Aorta (tissue), 5 donors: ENCODE data around the gene ST3GAL2. TPM values are rescaled to one million over a fixed set of nuclear protein-coding genes. Genes with fewer than 3 reads are reported as not detected.

Experiments used
- ATAC-seq: fragments of 200-7000 bp; cut with Tn5 transposase; one replicate; pipeline ENCODE4 v1.9.1; 2022; ENCODE audit warnings: moderate library complexity; ENCODE audit not compliant: low FRiP score
- DNase-seq, 2 donors: peaks; one replicate each; pipeline ENCODE4 v3.0.0-alpha.2; 2020
- H3K27ac ChIP-seq, 2 donors: one replicate each; pipeline ENCODE4 v1.5.1; 2013; ENCODE audit warnings: low read length in 2 of 2, mild to moderate bottlenecking in 2 of 2, moderate library complexity in 2 of 2, control low read depth in 1 of 2, inconsistent platforms in 1 of 2, low read depth in 1 of 2
- H3K27me3 ChIP-seq, 2 donors: one replicate each; pipeline ENCODE4 v1.6.1; 2013; ENCODE audit warnings: control low read depth in 1 of 2, low read length in 1 of 2, mild to moderate bottlenecking in 1 of 2, moderate library complexity in 1 of 2; ENCODE audit not compliant: insufficient read depth in 2 of 2, control insufficient read depth in 1 of 2
- H3K36me3 ChIP-seq, 2 donors: one replicate each; pipeline ENCODE4 v1.6.1; 2013; ENCODE audit warnings: control low read depth in 1 of 2, low read length in 1 of 2, mild to moderate bottlenecking in 1 of 2; ENCODE audit not compliant: insufficient read depth in 2 of 2, control insufficient read depth in 1 of 2
- H3K4me1 ChIP-seq, 2 donors: one replicate each; pipeline ENCODE4 v1.6.1; 2013; ENCODE audit warnings: low read length in 2 of 2, control low read depth in 1 of 2, mild to moderate bottlenecking in 1 of 2, moderate library complexity in 1 of 2; ENCODE audit not compliant: insufficient read depth in 2 of 2, control insufficient read depth in 1 of 2
- H3K4me3 ChIP-seq, 2 donors: one replicate each; pipeline ENCODE4 v1.5.1; 2013; ENCODE audit warnings: low read length in 2 of 2, control low read depth in 1 of 2, mild to moderate bottlenecking in 1 of 2
- H3K9me3 ChIP-seq: one replicate; pipeline ENCODE4 v1.6.1; 2013; ENCODE audit warnings: mild to moderate bottlenecking, low read length; ENCODE audit not compliant: control insufficient read depth
- WGBS, 2 donors: extraction: QIAGEN DNeasy Blood & Tissue Kit; methylation state at CpG; one replicate each; pipeline ENCODE4 v1.1.7; 2013; 5-methylcytosine and 5-hydroxymethylcytosine counted together
- intact Hi-C, 2 donors: fragments of 100-400 bp; cut with DNase I; formaldehyde crosslinking; loops; one replicate each; pipeline versions ENCODE4 v1.14.2 to v1.15.0; 2022
- polyA plus RNA-seq, 2 donors: library from polyadenylated mRNA; stranded (reverse); fragments of 200-250 nt; gene quantifications; one replicate each; pipeline ENCODE4 v1.2.3, GENCODE V29; 2013
- total RNA-seq, 2 donors: library from RNA; stranded (reverse); fragmentation: NEBNext Ultra II Directional; extraction: Animal tissue kit (Norgen Biotek cat#: 25700); gene quantifications; one replicate each; pipeline ENCODE4 v1.2.1, GENCODE V29; 2021
- donor health status: healthy with polysubstance abuse.
- donor health status: Bipolar disorder and iron deficiency.
- donor health status: DM: no; HTN: no; CAD: no.
- donor health status: DM: no; HTN: no; CAD: no.
- donor health status: DM: yes; HTN: yes; CAD: no.

ST3GAL2 gene
- total and polyA plus RNA-seq, 4 donors: 4.1 to 39.5 (median 18.4) TPM

- Histone ChIP-seq H3K27ac (peak overlapping the region in 1 of 2 donors; percentile 49), H3K4me1 (peaks cover 0 to 2% of the 10 kb centered on the region in 2 donors), H3K27me3 (no peaks in the 10 kb centered on the region), H3K9me3 (no peaks in the 10 kb centered on the region), H3K36me3 (no peaks in the 10 kb centered on the region), H3K4me3 (no peak overlapping the region)
- ATAC-seq (no peak), DNase-seq (no peak)
- intact Hi-C loops: loop anchor here (5.0 kb wide), 1 partner anchor 55 kb away; no protein-coding TSS in a partner anchor
- WGBS, 2 donors: 14 to 16% methylated on average over 5 of the region's 5 CpGs
Measured at GRCh38 chr16:70437017-70437581, 1.8 kb downstream of the ST3GAL2 start.

- Histone ChIP-seq H3K36me3 (no peaks in the 10 kb centered on the region), H3K4me3 (no peak overlapping the region), H3K27me3 (no peaks in the 10 kb centered on the region), H3K4me1 (peaks cover 0 to 2% of the 10 kb centered on the region in 2 donors), H3K27ac (peak overlapping the region in 1 of 2 donors; percentile 2), H3K9me3 (no peaks in the 10 kb centered on the region)
- DNase-seq (no peak), ATAC-seq (no peak)
- 60 to 66% methylated on average over 6 of the region's 6 CpGs for WGBS, 2 donors
- intact Hi-C loops: loop anchor here (5.0 kb wide), 1 partner anchor 52 kb away; no protein-coding TSS in a partner anchor
Measured at GRCh38 chr16:70434484-70435260, 4.2 kb downstream of the ST3GAL2 start.

GRCh38 chr16:70433458-70434103 lies 5.3 kb downstream of the ST3GAL2 start:
- peaks cover 0 to 3% of the 10 kb centered on the region in 2 donors for H3K4me1 ChIP-seq
- peak overlapping the region in 1 of 2 donors; percentile 68 for H3K27ac ChIP-seq
- DNase-seq (peak in 1 of 2 donors; percentile 79), ATAC-seq (peak; percentile 59)
- H3K36me3 ChIP-seq: no peaks in the 10 kb centered on the region
- H3K9me3 ChIP-seq: no peaks in the 10 kb centered on the region
- no peak overlapping the region for H3K4me3 ChIP-seq
- intact Hi-C loops: no loop called here
- no peaks in the 10 kb centered on the region for H3K27me3 ChIP-seq
- 10 to 19% methylated on average over 5 of the region's 5 CpGs for WGBS, 2 donors

- no peak for ATAC-seq
- no peaks in the 10 kb centered on the region for H3K9me3 ChIP-seq
- no peak overlapping the region for H3K4me3 ChIP-seq
- peaks cover 0 to 3% of the 10 kb centered on the region in 2 donors for H3K4me1 ChIP-seq
- peak overlapping the region in 1 of 2 donors; percentile 68 for H3K27ac ChIP-seq
- no peaks in the 10 kb centered on the region for H3K27me3 ChIP-seq
- 8 to 19% methylated on average over 12 of the region's 12 CpGs for WGBS, 2 donors
- H3K36me3 ChIP-seq: no peaks in the 10 kb centered on the region
- peak in 1 of 2 donors; percentile 62 for DNase-seq
- intact Hi-C loops: no loop called here
Measured at GRCh38 chr16:70432723-70433457, 6.0 kb downstream of the ST3GAL2 start.

- DNase-seq (no peak), ATAC-seq (no peak)
- Histone ChIP-seq H3K4me3 (no peak overlapping the region), H3K4me1 (peaks cover 2 to 6% of the 10 kb centered on the region in 2 donors), H3K27me3 (no peaks in the 10 kb centered on the region), H3K36me3 (no peaks in the 10 kb centered on the region), H3K9me3 (no peaks in the 10 kb centered on the region), H3K27ac (peak overlapping the region in 1 of 2 donors; percentile 68)
- intact Hi-C loops: no loop called here
- 31% methylated on average over 3 of the region's 3 CpGs for WGBS, 2 donors
Measured at GRCh38 chr16:70432356-70432722, 6.6 kb downstream of the ST3GAL2 start.

- no peaks in the 10 kb centered on the region for H3K27me3 ChIP-seq
- no peak overlapping the region for H3K27ac ChIP-seq
- intact Hi-C loops: no loop called here
- H3K4me1 ChIP-seq: peaks cover 2 to 6% of the 10 kb centered on the region in 2 donors
- no peaks in the 10 kb centered on the region for H3K36me3 ChIP-seq
- H3K9me3 ChIP-seq: no peaks in the 10 kb centered on the region
- ATAC-seq (no peak), DNase-seq (no peak)
- no peak overlapping the region for H3K4me3 ChIP-seq
- WGBS, 2 donors: 77 to 80% methylated on average over 11 of the region's 11 CpGs
Measured at GRCh38 chr16:70430667-70431536, 8.0 kb downstream of the ST3GAL2 start.

- WGBS, 2 donors: 87 to 89% methylated on average over 5 of the region's 5 CpGs
Measured at GRCh38 chr16:70429888-70430666, 8.8 kb downstream of the ST3GAL2 start.

More at GRCh38 chr16:70429888-70430666, 8.8 kb downstream of the ST3GAL2 start:
- intact Hi-C loops: no loop called here
- no peaks in the 10 kb centered on the region for H3K36me3 ChIP-seq
- H3K9me3 ChIP-seq: no peaks in the 10 kb centered on the region
- H3K27ac ChIP-seq: no peak overlapping the region
- DNase-seq (no peak), ATAC-seq (no peak)
- no peaks in the 10 kb centered on the region for H3K27me3 ChIP-seq
- H3K4me3 ChIP-seq: no peak overlapping the region
- peaks cover 2 to 6% of the 10 kb centered on the region in 2 donors for H3K4me1 ChIP-seq
